OCI-LY3 (cell line): Measurements from ENCODE around the gene LRRC70.

Source experiments
- EZH2phosphoT487 ChIP-seq: fragments of 200-600 bp; shearing (Covaris generic); IDR thresholded peaks from 2 replicates; pipeline ENCODE4 v1.6.1; 2018; ENCODE audit warnings: antibody characterized with exemption, mixed run types, low read depth
- TF ChIP-seq, protein P1 (sequence below): fragments of 200-600, 300-600 bp; sonication (generic); IDR thresholded peaks from 2 replicates; pipeline ENCODE4 v1.5.1; 2014; ENCODE audit warnings: antibody characterized with exemption, low read length, low read depth

DNA sequence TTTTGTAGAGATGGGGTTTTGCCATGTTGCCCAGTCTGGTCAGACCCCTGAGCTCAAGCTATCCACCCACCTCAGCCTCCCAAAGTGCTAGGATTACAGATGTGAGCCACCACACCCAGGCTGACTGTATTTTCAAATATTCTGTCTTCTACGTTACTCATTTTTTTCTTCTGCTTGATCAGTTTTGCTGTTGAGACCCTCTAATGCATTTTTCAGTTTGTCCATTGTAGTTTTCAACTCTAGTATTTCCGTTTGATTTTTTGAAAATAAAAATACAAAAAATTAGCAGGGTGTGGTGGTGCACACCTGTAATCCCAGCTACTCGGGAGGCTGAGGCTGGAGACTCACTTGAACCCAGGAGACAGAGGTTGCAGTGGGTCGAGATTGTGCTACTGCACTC lies 10.5 kb upstream of the LRRC70 start:
- TF ChIP-seq, protein P1, sequence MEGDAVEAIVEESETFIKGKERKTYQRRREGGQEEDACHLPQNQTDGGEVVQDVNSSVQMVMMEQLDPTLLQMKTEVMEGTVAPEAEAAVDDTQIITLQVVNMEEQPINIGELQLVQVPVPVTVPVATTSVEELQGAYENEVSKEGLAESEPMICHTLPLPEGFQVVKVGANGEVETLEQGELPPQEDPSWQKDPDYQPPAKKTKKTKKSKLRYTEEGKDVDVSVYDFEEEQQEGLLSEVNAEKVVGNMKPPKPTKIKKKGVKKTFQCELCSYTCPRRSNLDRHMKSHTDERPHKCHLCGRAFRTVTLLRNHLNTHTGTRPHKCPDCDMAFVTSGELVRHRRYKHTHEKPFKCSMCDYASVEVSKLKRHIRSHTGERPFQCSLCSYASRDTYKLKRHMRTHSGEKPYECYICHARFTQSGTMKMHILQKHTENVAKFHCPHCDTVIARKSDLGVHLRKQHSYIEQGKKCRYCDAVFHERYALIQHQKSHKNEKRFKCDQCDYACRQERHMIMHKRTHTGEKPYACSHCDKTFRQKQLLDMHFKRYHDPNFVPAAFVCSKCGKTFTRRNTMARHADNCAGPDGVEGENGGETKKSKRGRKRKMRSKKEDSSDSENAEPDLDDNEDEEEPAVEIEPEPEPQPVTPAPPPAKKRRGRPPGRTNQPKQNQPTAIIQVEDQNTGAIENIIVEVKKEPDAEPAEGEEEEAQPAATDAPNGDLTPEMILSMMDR: no peak
- TF ChIP-seq EZH2phosphoT487: no peak
